Raji (cell line): ENCODE measurements around the gene INTS12.

Experiments
- POLR2A ChIP-seq: IDR thresholded peaks from 2 replicates; pipeline ENCODE4 v1.6.1; 2011; ENCODE audit warnings: low read depth, low read length, control low read depth; ENCODE audit not compliant: insufficient read depth

INTS12 gene

DNA sequence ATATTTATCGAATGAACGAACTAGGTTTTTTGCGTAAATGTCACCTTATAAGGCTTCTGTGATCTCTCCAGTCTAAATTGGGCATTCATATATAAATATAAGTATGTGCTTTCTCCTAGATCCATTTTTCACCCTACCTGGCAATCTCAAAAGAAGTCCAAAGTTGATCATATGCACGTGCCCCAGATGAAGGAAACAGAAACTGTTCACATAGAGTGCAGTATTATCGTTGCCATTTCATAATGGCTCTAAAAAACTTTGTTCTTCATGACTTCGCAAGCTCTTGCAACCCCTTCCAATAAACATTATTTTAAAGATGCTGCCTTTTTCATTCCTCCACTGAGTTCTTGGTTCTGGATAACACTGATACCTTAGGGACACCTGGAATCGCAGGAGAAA lies 708 bp downstream of the INTS12 start:
- TF ChIP-seq POLR2A, result no peak

DNA sequence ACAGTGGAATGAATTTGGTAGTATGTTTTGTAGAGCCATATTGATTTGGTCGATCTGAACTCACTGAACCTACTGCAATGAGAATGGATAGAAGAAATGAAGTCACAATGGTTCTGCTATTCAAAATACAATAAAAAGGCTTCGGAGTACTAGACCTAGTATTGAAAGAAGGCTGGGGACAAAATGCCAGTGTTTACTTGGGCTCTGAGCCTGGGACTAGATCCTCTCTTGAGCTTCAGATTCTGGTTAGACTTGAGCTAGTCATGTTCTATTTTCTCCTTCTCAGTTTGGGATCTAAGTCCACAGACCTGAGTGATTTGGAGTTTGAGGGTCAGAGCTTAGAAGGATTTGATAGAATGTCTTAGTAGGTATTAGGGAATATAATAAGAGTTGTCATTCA lies 9.9 kb downstream of the INTS12 start:
- no peak for TF ChIP-seq POLR2A

DNA sequence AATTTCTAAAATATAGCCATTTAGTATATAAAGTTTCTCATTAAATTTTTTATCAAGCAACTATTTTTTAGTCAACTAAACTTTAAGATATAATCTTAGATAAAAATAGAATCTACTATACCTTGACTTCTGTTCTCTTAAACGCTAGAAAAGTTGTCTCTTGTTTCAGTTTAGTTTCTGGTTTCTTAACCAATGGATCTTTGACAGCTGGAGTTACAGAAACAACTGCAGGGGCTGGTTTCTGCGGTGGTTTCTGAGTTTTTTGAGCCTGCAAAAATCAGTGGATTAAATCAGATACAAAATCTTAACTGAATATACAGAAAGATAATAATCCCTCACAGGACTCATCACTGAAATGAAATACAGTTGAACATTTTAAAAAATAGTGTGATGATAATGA lies 21.9 kb downstream of the INTS12 start:
- no peak for TF ChIP-seq POLR2A

DNA sequence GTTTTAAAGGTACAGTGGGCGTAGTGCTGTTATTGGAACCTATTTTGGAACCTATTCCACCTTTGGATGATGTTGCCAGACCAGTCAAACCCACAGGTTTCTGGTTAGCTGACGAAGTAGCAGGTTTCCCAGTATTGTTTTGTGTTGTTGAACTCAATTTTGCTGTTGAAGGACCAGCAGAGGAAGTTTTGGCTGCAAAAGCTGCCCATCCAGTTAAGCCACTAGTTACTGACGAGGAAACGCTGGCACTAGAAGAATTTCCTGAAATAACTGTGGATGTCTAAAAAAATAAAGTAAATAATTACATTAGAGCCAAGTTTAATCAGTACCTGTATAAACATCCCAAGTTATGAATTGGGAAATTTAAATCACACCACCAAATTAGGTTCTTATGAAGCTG lies 25.5 kb downstream of the INTS12 start:
- no peak for TF ChIP-seq POLR2A

DNA sequence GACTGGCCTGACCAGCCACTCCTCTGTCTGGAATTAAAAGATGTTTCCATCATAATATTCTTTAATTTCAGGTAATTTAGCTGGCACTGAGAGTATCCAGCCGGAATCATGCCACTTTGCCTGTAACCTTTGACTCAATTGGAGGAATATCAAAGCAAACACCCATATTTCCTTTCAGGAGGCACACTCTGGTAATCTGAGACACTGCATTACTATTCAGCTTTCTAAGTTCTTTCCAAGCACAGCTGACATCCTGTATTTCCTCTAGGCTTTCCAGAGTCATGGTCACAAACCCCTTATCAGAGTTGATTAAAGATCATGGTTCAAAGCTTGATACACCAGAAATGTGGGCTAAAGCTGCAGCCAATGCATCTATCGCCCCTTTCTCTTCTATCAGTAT lies 29.3 kb downstream of the INTS12 start:
- TF ChIP-seq POLR2A, result no peak

DNA sequence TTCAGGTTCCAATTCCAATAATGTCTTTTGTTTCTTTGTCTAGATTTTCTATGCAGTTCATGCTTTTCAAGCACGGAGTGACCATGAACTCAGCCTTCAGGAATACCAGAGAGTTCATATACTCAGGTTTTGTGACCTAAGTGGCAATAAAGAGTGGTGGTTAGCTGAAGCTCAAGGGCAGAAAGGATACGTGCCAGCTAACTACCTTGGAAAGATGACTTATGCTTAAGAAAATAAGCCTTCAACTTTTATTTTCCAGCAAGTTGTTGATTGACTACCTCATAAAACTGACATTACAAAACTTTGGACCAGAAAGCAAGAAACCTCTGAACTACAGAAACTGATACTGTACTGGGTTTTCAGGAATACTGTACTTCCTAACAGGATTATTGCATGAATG lies 30.8 kb downstream of the INTS12 start:
- TF ChIP-seq POLR2A, result no peak

DNA sequence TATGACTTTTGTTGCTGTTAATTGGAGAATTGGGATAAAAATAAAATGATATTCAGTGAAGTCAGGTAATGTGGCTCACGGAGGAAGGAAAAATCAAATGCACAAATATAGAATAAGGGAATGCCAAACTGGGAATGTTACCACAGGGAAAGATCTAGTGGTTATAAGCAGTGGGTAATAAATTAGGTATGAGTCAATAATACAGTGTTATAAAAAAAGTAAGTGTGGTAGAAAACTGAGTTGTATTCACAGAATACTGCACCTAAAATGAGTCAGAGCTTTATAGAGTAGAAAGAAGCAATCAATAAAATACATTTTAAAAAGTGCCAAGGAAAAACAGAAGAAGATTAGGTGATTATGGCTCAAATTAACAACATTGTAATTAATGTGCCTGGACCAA lies 34.5 kb downstream of the INTS12 start:
- TF ChIP-seq POLR2A, result no peak

DNA sequence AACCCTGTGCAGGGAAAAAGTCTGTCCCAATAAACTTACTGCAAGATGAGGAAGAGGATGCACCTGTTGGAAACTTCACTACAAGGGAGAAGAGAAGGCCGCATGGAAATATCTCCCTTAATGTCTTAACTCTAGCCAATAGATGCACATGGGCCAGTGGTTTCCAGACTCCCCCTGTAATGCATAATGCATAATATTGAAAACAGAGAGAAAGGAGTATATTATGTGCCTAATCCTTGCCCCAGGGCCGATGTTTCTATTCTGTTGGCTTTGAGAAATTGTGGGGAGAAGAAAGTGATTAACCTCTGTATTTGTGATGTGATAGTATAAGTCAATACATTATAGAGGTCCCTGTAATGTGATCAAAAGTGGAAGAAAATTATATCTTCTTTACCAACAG lies 37.2 kb downstream of the INTS12 start:
- TF ChIP-seq POLR2A, result no peak

DNA sequence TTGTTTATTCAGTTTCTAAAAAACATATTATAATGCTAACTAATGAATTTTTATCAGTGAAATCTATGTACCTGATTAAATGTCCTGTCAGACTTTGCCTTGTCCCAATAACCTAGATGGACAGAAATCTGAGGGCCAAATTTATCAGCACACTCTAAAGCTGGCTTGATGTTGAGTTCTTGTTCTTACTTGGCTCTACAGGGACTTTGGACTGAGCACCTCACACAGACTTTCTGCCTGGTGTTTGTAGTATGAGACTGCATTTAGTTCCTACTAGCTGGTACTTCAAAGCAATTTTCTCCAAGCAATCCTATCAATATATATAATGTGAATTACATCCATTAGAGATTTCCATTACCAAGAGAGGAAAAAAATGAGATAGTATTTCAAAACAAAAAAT lies 37.8 kb downstream of the INTS12 start:
- no peak for TF ChIP-seq POLR2A

DNA sequence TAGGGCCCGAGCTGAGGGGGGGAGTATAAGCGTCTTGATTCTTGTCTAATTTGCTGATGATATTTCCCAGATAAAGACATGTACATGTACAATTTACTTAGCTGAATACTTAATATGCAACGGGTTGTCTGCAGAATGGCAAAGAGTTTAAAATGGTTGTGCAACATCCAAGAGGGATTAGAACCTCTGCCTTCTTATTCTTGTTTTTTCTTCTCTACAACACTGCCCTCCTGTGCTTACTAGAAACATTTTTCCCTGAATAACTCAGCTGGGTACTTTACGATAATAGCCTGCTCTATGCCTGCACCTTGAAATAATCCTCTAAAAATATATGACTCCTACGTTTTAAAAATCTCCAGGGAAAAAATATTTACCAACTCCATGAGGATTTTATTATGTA lies 41.8 kb downstream of the INTS12 start:
- TF ChIP-seq POLR2A, result no peak

DNA sequence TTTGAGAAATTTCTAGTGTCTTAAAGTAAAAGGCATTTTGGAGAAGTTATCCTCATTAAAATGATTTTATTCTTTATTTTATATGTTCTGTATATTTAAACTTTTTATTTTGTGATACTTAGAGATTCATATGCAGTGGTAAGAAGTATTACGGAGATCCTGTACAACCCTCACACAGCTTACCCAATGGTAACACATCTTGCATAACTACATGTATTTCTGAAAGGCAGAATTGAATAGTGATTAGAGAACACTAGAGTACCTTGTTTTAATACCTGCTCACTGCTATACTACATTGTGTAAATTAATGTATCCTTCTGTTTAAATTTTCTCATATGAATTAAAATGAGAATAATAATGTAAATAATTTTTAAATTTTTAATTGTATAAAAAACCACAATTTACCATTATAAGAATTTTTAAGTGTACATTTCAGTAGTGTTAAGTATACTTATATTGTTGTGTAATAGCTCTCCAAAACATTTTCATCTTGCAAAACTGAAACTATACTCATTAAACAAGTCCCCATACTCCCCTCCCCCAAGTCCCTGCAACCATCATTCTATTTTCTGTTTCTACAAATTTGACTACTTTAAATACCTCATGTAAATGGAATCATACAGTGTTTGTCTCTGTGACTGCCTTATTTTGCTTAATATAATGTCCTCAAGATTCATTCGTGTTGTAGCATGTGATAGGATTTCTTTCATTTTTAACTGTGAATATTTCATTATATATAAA lies 45.4 kb downstream of the INTS12 start:
- TF ChIP-seq POLR2A, result no peak

DNA sequence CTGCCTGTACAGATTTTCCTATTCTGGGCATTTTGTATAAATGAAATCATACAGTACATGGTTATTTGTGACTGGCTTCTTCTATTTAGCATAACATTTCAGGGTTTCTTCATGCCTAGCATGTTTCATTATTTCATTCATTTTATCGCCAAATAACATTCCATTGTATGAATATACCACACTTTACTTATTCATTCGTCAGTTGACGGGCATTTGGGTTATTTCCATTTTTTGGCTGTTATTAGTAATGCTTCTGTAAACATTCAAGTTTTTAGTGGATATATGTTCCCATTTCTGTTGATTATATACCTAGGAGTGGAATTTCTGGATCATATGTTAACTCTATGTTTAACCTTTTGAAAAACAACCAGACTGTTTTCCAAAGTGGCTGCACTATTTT lies 47.5 kb downstream of the INTS12 start:
- no peak for TF ChIP-seq POLR2A

DNA sequence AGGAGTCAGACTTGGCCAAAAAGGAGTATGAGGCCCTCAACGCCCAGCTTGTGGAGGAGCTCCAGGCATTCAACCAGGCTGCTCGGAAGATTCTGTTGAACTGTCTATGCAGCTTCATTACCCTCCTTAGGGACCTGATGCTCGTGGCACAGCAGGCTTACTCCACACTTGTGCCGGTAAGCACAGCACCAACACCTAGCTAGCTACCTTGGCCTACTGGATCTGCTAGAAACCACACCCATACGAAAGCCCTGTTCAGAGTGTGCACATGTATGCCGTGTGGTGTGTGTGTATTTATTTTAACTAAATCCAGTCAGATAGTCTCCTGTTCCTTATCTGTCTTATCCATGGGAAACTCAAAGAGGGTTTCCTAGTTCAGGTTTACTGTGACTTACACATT lies 49.3 kb downstream of the INTS12 start:
- TF ChIP-seq POLR2A, result no peak

DNA sequence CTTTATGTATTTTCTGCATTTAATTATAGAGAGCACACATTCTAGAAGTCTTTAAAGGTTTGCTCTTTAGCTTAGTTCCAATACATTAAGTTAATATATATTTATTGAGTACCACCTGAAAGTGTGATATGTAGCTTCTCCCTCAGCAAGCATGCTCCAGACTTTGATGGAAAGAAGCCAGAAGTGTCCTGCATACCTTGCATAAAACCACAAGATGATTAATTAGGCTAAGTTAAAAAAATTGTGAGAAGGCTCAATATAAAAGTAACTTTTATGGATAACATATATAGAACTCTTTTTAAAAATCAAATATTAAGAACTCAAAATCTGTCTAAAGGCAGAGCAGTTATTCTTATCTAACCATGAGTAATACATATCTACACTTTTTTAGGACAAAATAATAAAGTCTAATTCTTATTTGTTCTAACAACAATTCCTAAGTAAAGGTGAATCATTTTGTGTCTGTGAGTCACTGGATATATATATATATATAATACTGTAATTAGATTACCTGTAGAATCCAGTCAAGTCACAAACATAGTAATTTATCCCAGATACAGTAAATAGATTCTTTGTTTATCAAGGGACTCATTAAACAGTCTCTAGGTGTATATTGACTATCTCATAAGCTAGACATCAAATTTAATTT lies 51.2 kb downstream of the INTS12 start:
- TF ChIP-seq POLR2A, result no peak

DNA sequence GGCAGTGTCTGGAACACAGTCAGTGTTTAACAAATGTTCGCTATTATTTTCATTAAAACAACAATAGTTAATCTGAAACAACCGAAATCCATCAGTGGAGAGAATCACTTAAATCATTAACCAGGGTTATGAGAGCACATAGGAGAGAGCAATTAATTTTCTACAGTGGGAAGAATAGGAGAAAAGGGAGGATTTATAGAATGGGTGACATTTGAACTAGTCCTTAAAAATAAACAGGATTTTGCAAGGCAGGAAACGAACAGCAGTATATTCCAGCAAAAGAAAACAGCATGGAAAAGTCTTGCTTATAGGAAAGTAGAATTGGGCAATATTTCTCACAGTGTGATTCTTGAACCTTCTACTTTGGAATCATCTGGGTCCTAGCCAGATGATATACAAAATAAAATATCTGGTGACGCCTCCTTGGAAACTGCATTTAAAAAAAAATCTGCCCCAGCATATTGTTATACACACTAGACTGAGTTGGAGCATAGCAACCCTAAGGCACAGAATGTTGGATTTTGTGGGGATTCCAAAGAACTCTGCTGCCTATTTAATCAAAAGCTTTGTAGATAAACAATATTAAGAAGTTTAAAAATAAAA lies 56.1 kb downstream of the INTS12 start:
- no peak for TF ChIP-seq POLR2A

DNA sequence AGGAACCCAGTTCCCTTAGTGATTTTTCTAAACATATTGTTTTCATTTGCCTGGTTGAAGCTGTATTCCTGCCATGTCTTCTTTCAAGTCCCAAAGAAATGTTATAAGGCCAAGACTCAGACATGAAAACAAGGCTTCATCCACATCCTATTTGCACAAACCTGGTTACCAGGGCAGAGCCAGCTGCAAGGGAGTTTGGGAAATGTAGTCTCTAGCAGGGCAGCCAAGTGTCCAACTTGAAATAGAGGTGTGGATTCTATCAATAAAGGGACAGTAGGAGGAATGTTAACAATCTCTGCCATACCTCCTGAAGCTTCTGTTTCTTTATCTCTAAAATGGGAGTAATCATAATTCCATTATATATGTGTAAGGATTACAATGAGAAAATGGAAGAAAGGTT lies 56.6 kb downstream of the INTS12 start:
- no peak for TF ChIP-seq POLR2A
